Pancreas (tissue), 10 donors: ENCODE data around the gene ASPHD1. TPM values are rescaled to one million over a fixed set of nuclear protein-coding genes. Genes with fewer than 3 reads are reported as not detected.

ENCODE experiments used
- ATAC-seq, 4 donors: fragments of 200-7000 bp; cut with Tn5 transposase; one replicate each; pipeline versions ENCODE4 v1.8.0 to v1.9.1; 2020; ENCODE audit warnings: mild to moderate bottlenecking in 4 of 4, moderate library complexity in 4 of 4
- DNase-seq, 6 donors: peaks; one replicate each; pipeline ENCODE4 v3.0.0-alpha.2; 2020
- FAIRE-seq: peaks from 2 replicates; lab custom pipeline; 2012; peaks lifted over from hg19 to GRCh38; lab: Jason Lieb, UNC
- H3K27ac ChIP-seq, 4 donors: fragments of 200-600 bp; sonication (generic); 1 replicate in 3 of 4; 2 replicates in 1 of 4; pipeline versions ENCODE4 v1.5.0 to v1.8.0; 2020
- H3K27me3 ChIP-seq, 4 donors: fragments of 200-600 bp; one replicate each; pipeline ENCODE4 v1.8.0; 2021
- H3K36me3 ChIP-seq, 3 donors: fragments of 200-600 bp; sonication (generic) in 1 of 3; one replicate each; pipeline versions ENCODE4 v1.5.0 to v1.8.0; 2020 to 2021
- H3K4me1 ChIP-seq, 3 donors: fragments of 200-600 bp; one replicate each; pipeline ENCODE4 v1.8.0; 2021
- H3K4me3 ChIP-seq, 4 donors: fragments of 200-600 bp; sonication (generic) in 2 of 4; one replicate each; pipeline versions ENCODE4 v1.5.0 to v1.8.0; 2020 to 2021
- H3K9me3 ChIP-seq, 4 donors: fragments of 200-600 bp; one replicate each; pipeline ENCODE4 v1.8.0; 2021
- CTCF ChIP-seq, 4 donors: fragments of 200-600 bp; sonication (generic) in 3 of 4; IDR thresholded peaks; one replicate each; pipeline versions ENCODE4 v1.5.0 to v1.8.0; 2021; ENCODE audit warnings: antibody characterized with exemption in 4 of 4
- WGBS, 2 donors: extraction: QIAGEN DNeasy Blood & Tissue Kit; methylation state at CpG; one replicate each; pipeline ENCODE4 v1.1.7; 2013; 5-methylcytosine and 5-hydroxymethylcytosine counted together
- intact Hi-C, 3 donors: fragments of 100-400 bp; cut with DNase I; formaldehyde crosslinking; loops; one replicate each; pipeline versions ENCODE4 v1.11.1 to v1.14.2; 2022
- polyA plus RNA-seq, 2 donors: library from polyadenylated mRNA; stranded (reverse); fragments of 200-250 nt; gene quantifications; one replicate each; pipeline ENCODE4 v1.2.3, GENCODE V29; 2013
- total RNA-seq, 6 donors: library from RNA; stranded (reverse); fragmentation: NEBNext Ultra II Directional in 4 of 6; extraction: Animal tissue kit (Norgen Biotek cat#: 25700) in 4 of 6; gene quantifications; one replicate each; pipeline versions ENCODE4 v1.2.1 to v1.2.4, GENCODE V29; 2021 to 2023
- donor health status: healthy with polysubstance abuse.
- donor health status: DM: no; HTN: no; CAD: no; lungs with moderate emphysema.
- donor health status: DM: no; HTN: no; CAD: no.
- donor health status: control.
- donor health status: control.
- donor health status: Bipolar disorder and iron deficiency.
- donor health status: DM: yes; HTN: yes; CAD: no.
- donor health status: DM: no; HTN: no; CAD: no.
- donor health status: DM: no; HTN: no; CAD: no.
- donor health status: DM: yes; HTN: yes; CAD: no.

The ASPHD1 gene
- total and polyA plus RNA-seq, 8 donors, result 3.8 to 21.2 (median 7.8) TPM

- peaks cover 0 to 9% (median 0%) of the 10 kb centered on the region in 3 donors for H3K36me3 ChIP-seq
- WGBS, 2 donors, result 2% methylated on average over 27 of the region's 27 CpGs
- intact Hi-C loops, result loop anchor here in 1 of 3 donors (10.0 kb wide), 1 partner anchor 142 kb away; no protein-coding TSS in a partner anchor
- no peak for TF ChIP-seq CTCF (IDR thresholded peaks at IDR 0.05)
- H3K27me3 ChIP-seq, result no peaks in the 10 kb centered on the region
- no peaks in the 10 kb centered on the region for H3K9me3 ChIP-seq
- peak; percentile 8 to 28 (median 18) for ATAC-seq
- peak overlapping the region; percentile 76 to 100 (median 89) for H3K4me3 ChIP-seq
- peak overlapping the region; percentile 85 to 96 (median 90) for H3K27ac ChIP-seq
- peaks cover 0 to 16% (median 11%) of the 10 kb centered on the region in 3 donors for H3K4me1 ChIP-seq
- DNase-seq, result peak in 1 of 6 donors; percentile 30
- no peak for FAIRE-seq
Observed at GRCh38 chr16:29862383-29862883, 37.9 kb upstream of the ASPHD1 start.

GRCh38 chr16:29862884-29863668 lies 37.2 kb upstream of the ASPHD1 start, which contains the start of gene CDIPT:
CDIPT (minus strand) TSS chr16:29863226; CDS start chr16:29862857, 369 bp downstream.
- Histone ChIP-seq H3K4me1 (peaks cover 0 to 16% (median 11%) of the 10 kb centered on the region in 3 donors), H3K9me3 (no peaks in the 10 kb centered on the region), H3K27ac (peak within 1 kb of the TSS; percentile 85 to 96 (median 90)), H3K27me3 (no peaks in the 10 kb centered on the region), H3K36me3 (peaks cover 0 to 9% (median 0%) of the 10 kb centered on the region in 3 donors), H3K4me3 (peak within 1 kb of the TSS; percentile 76 to 100 (median 89))
- peak; percentile 82 to 96 (median 94) for DNase-seq
- intact Hi-C loops, result loop anchor here in 1 of 3 donors (10.0 kb wide), 1 partner anchor 142 kb away; no protein-coding TSS in a partner anchor
- TF ChIP-seq CTCF (IDR thresholded peaks at IDR 0.05), result peak; percentile 17 to 32 (median 24)
- FAIRE-seq, result peak; percentile 5
- WGBS, 2 donors, result 0% methylated on average over 50 to 57 of the region's 57 CpGs
- ATAC-seq, result peak; percentile 96 to 99 (median 96)

- Histone ChIP-seq H3K4me3 (peak overlapping the region in 1 of 4 donors; percentile 100), H3K27ac (peak overlapping the region; percentile 85 to 96 (median 90)), H3K36me3 (peaks cover 0 to 9% (median 0%) of the 10 kb centered on the region in 3 donors), H3K9me3 (no peaks in the 10 kb centered on the region), H3K4me1 (peaks cover 0 to 16% (median 11%) of the 10 kb centered on the region in 3 donors), H3K27me3 (no peaks in the 10 kb centered on the region)
- ATAC-seq, result no peak
- TF ChIP-seq CTCF (IDR thresholded peaks at IDR 0.05), result no peak
- no peak for FAIRE-seq
- WGBS, 2 donors, result 32% methylated on average over 15 to 16 of the region's 16 CpGs
- intact Hi-C loops, result loop anchor here in 1 of 3 donors (10.0 kb wide), 1 partner anchor 141 kb away; no protein-coding TSS in a partner anchor
- DNase-seq, result no peak
Observed at GRCh38 chr16:29863669-29863984, 36.7 kb upstream of the ASPHD1 start.

- FAIRE-seq, result no peak
- Histone ChIP-seq H3K4me1 (peaks cover 0 to 16% (median 11%) of the 10 kb centered on the region in 3 donors), H3K4me3 (no peak overlapping the region), H3K27me3 (no peaks in the 10 kb centered on the region), H3K36me3 (peaks cover 0 to 9% (median 0%) of the 10 kb centered on the region in 3 donors), H3K27ac (no peak overlapping the region), H3K9me3 (no peaks in the 10 kb centered on the region)
- no peak for ATAC-seq
- no peak for TF ChIP-seq CTCF (IDR thresholded peaks at IDR 0.05)
- no peak for DNase-seq
- intact Hi-C loops, result loop anchor here in 1 of 3 donors (10.0 kb wide), 1 partner anchor 141 kb away; no protein-coding TSS in a partner anchor
- WGBS, 2 donors, result 71% methylated on average over 9 of the region's 9 CpGs
Observed at GRCh38 chr16:29864205-29864604, 36.1 kb upstream of the ASPHD1 start.
